HCT116 (cell line): Measurements from ENCODE around the gene GSAP. TPM values are rescaled to one million over a fixed set of nuclear protein-coding genes. Genes with fewer than 3 reads are reported as not detected.
A peak's percentile ranks its signal among the peaks of the same experiment; 100 is the strongest.

Experiments used
- ATAC-seq: fragments of 200-7000 bp; cut with Tn5 transposase; 2 replicates; pipeline ENCODE4 v1.9.1; 2020; ENCODE audit warnings: mild to moderate bottlenecking, moderate library complexity
- BruUV-seq: library from RNA; stranded (reverse); fragments of 400-500 nt; replicated peaks from 2 replicates; lab custom pipeline; 2021; lab: Mats Ljungman, UMichigan
- CTCF ChIA-PET: fragments of 300-600 bp; sonication (Branson Sonifier 250); formaldehyde crosslinking; loops from one replicate; lab custom pipeline; 2021; ENCODE audit warnings: antibody characterized with exemption; lab: Charles Lee
- POLR2A ChIA-PET: fragments of 300-600, 350-600 bp; sonication (Branson Sonifier 250); formaldehyde crosslinking; loops from one replicate; lab custom pipeline; 2021; ENCODE audit warnings: antibody characterized with exemption; lab: Charles Lee
- RAD21 ChIA-PET, 2 experiments: fragments of 300-600 bp; sonication (Branson Sonifier 250); formaldehyde crosslinking; loops; one replicate each; lab custom pipeline; 2023; ENCODE audit warnings: low total read pairs in 2 of 2; ENCODE audit not compliant: uncharacterized antibody in 2 of 2, unreplicated experiment in 2 of 2, low non-redundant PET in 1 of 2; lab: Charles Lee
- DNase-seq: peaks from one replicate; pipeline ENCODE4 v3.0.0-alpha.2; 2010; ENCODE audit warnings: low read depth, low spot score
- H2AFZ ChIP-seq: fragments of 200-600 bp; shearing (Covaris generic), sonication (generic); 2 replicates; pipeline ENCODE4 v1.6.1; 2017; ENCODE audit warnings: low read depth, mixed run types, mixed read lengths, antibody characterized with exemption, low read length; ENCODE audit not compliant: poor library complexity, severe bottlenecking
- H3K27ac ChIP-seq: 2 replicates; pipeline ENCODE4 v1.5.1; 2012; ENCODE audit warnings: low read depth, low read length
- H3K27me3 ChIP-seq: fragments of 200-600 bp; sonication (generic); 2 replicates; pipeline ENCODE4 v1.6.1; 2016; ENCODE audit warnings: mixed run types, low read length, mixed read lengths; ENCODE audit not compliant: insufficient read depth
- H3K36me3 ChIP-seq, 2 experiments: fragments of 200-500 bp in 1 of 2; fragments of 200-600 bp in 1 of 2; sonication (Bioruptor generic) in 1 of 2; sonication (generic) in 1 of 2; 2 replicates each; pipeline versions ENCODE4 v1.5.1 to v1.6.1; 2014 to 2016; ENCODE audit warnings: low read length in 2 of 2, inconsistent platforms in 1 of 2, mixed read lengths in 1 of 2, mixed run types in 1 of 2; ENCODE audit not compliant: insufficient read depth in 2 of 2, control insufficient read depth in 1 of 2
- H3K4me1 ChIP-seq, 2 experiments: fragments of 200-600 bp in 1 of 2; sonication (generic) in 1 of 2; 2 replicates each; pipeline versions ENCODE4 v1.5.1 to v1.6.1; 2012 to 2017; ENCODE audit warnings: low read length in 2 of 2, inconsistent platforms in 1 of 2, mild to moderate bottlenecking in 1 of 2, mixed read lengths in 1 of 2, mixed run types in 1 of 2, moderate library complexity in 1 of 2; ENCODE audit not compliant: insufficient read depth in 2 of 2, control insufficient read depth in 1 of 2
- H3K4me2 ChIP-seq: fragments of 200-600 bp; sonication (generic); 2 replicates; pipeline ENCODE4 v1.6.1; 2017; ENCODE audit warnings: mixed run types, low read length, mixed read lengths
- H3K4me3 ChIP-seq, 2 experiments: fragments of 200-600 bp in 1 of 2; sonication (generic) in 1 of 2; replicated peaks in 1 of 2; 2 replicates each; pipeline ENCODE4 v1.5.1; 2011 to 2016; ENCODE audit warnings: low read length in 2 of 2, control low read depth in 1 of 2, low read depth in 1 of 2, mild to moderate bottlenecking in 1 of 2, mixed read lengths in 1 of 2, mixed run types in 1 of 2
- H3K79me2 ChIP-seq: fragments of 200-600 bp; sonication (generic); 2 replicates; pipeline ENCODE4 v1.6.1; 2017; ENCODE audit warnings: mild to moderate bottlenecking, mixed run types, low read length, moderate library complexity, mixed read lengths; ENCODE audit not compliant: insufficient read depth
- H3K9ac ChIP-seq: fragments of 200-600 bp; sonication (generic); 2 replicates; pipeline ENCODE4 v1.6.1; 2016; ENCODE audit warnings: low read length, mixed read lengths
- H3K9me2 ChIP-seq: fragments of 200-600 bp; sonication (generic), shearing (Covaris generic); 2 replicates; pipeline ENCODE4 v1.6.1; 2017; ENCODE audit warnings: mixed run types, mild to moderate bottlenecking, moderate library complexity; ENCODE audit not compliant: insufficient read depth
- H3K9me3 ChIP-seq, 2 experiments: fragments of 200-500 bp in 1 of 2; fragments of 200-600 bp in 1 of 2; sonication (Bioruptor generic) in 1 of 2; sonication (generic) in 1 of 2; 2 replicates each; pipeline ENCODE4 v1.6.1; 2014 to 2017; ENCODE audit warnings: low read length in 2 of 2, mixed read lengths in 2 of 2, inconsistent platforms in 1 of 2, low read depth in 1 of 2, mild to moderate bottlenecking in 1 of 2, mixed run types in 1 of 2, moderate library complexity in 1 of 2; ENCODE audit not compliant: control insufficient read depth in 1 of 2, insufficient read depth in 1 of 2
- H4K20me1 ChIP-seq: fragments of 200-600 bp; sonication (generic), shearing (Covaris generic); 2 replicates; pipeline ENCODE4 v1.6.1; 2017; ENCODE audit warnings: mixed run types, mild to moderate bottlenecking, moderate library complexity; ENCODE audit not compliant: insufficient read depth
- CTCF ChIP-seq, 3 experiments: fragments of 200-600 bp in 1 of 3; sonication (generic) in 1 of 3; IDR thresholded peaks in 2 of 3; conservative IDR thresholded peaks in 1 of 3; 2 replicates each; pipeline ENCODE4 v1.5.1; 2012 to 2017; ENCODE audit warnings: low read depth in 2 of 3, low read length in 2 of 3, antibody characterized with exemption in 1 of 3, borderline replicate concordance in 1 of 3, control low read depth in 1 of 3, mild to moderate bottlenecking in 1 of 3, mixed read lengths in 1 of 3, mixed run types in 1 of 3, moderate library complexity in 1 of 3; ENCODE audit not compliant: insufficient read depth in 1 of 3
- ELF1 ChIP-seq: IDR thresholded peaks from 2 replicates; pipeline ENCODE4 v1.6.1; 2012; ENCODE audit warnings: low read depth, borderline replicate concordance
- EZH2phosphoT487 ChIP-seq: fragments of 200-600 bp; IDR thresholded peaks from 2 replicates; pipeline ENCODE4 v1.6.1; 2018; ENCODE audit warnings: antibody characterized with exemption, borderline replicate concordance
- SIN3A ChIP-seq: IDR thresholded peaks from 2 replicates; pipeline ENCODE4 v1.6.1; 2012; ENCODE audit warnings: low read depth
- YY1 ChIP-seq: IDR thresholded peaks from 2 replicates; pipeline ENCODE4 v1.6.1; 2011; ENCODE audit warnings: low read length, low read depth, moderate library complexity, mild to moderate bottlenecking; ENCODE audit not compliant: insufficient replicate concordance; ENCODE audit errors: extremely low read depth
- ZFX ChIP-seq: fragments of 450-650 bp; IDR thresholded peaks from 2 replicates; pipeline ENCODE4 v1.6.1; 2017
- intact Hi-C: fragments of 100-400 bp; cut with micrococcal nuclease; formaldehyde crosslinking; loops from 2 replicates; pipeline ENCODE4 v1.10.0; 2022
- total RNA-seq: library from RNA; stranded (reverse); gene quantifications from one replicate; pipeline ENCODE4 v1.2.1, GENCODE V29; 2021; ENCODE audit not compliant: unreplicated experiment
- TF ChIP-seq, protein P1 (sequence below): IDR thresholded peaks from 2 replicates; pipeline ENCODE4 v1.6.1; 2012; ENCODE audit warnings: low read depth
- TF ChIP-seq, protein P2 (sequence below): IDR thresholded peaks from 2 replicates; pipeline ENCODE4 v1.6.1; 2012

GSAP gene
- total RNA-seq, 1 experiment from 2014 or later, result not detected

- no peak for DNase-seq
- RAD21 ChIA-PET, result no interaction called here
- no peaks in the 10 kb centered on the region for H3K27me3 ChIP-seq
- H3K27ac ChIP-seq, result no peak overlapping the region
- CTCF ChIA-PET, result no interaction called here
- no peaks in the 10 kb centered on the region for H3K36me3 ChIP-seq
- no peaks in the 10 kb centered on the region for H3K9me3 ChIP-seq
- ATAC-seq, result no peak
- H3K9me2 ChIP-seq, result no peaks in the 10 kb centered on the region
- no peaks in the 10 kb centered on the region for H3K79me2 ChIP-seq
- no peak overlapping the region for H3K9ac ChIP-seq
- intact Hi-C loops, result loop anchor here (5.0 kb wide), 1 partner anchor 319 kb away; no protein-coding TSS in a partner anchor
- POLR2A ChIA-PET, result no interaction called here
- no TSS peak for BruUV-seq
- no peak overlapping the region for H3K4me3 ChIP-seq
- H3K4me1 ChIP-seq, result no peaks in the 10 kb centered on the region
- H3K4me2 ChIP-seq, result no peak overlapping the region
- no peaks in the 10 kb centered on the region for H4K20me1 ChIP-seq
- H2AFZ ChIP-seq, result peak overlapping the region; percentile 3
- TF ChIP-seq, protein P1, sequence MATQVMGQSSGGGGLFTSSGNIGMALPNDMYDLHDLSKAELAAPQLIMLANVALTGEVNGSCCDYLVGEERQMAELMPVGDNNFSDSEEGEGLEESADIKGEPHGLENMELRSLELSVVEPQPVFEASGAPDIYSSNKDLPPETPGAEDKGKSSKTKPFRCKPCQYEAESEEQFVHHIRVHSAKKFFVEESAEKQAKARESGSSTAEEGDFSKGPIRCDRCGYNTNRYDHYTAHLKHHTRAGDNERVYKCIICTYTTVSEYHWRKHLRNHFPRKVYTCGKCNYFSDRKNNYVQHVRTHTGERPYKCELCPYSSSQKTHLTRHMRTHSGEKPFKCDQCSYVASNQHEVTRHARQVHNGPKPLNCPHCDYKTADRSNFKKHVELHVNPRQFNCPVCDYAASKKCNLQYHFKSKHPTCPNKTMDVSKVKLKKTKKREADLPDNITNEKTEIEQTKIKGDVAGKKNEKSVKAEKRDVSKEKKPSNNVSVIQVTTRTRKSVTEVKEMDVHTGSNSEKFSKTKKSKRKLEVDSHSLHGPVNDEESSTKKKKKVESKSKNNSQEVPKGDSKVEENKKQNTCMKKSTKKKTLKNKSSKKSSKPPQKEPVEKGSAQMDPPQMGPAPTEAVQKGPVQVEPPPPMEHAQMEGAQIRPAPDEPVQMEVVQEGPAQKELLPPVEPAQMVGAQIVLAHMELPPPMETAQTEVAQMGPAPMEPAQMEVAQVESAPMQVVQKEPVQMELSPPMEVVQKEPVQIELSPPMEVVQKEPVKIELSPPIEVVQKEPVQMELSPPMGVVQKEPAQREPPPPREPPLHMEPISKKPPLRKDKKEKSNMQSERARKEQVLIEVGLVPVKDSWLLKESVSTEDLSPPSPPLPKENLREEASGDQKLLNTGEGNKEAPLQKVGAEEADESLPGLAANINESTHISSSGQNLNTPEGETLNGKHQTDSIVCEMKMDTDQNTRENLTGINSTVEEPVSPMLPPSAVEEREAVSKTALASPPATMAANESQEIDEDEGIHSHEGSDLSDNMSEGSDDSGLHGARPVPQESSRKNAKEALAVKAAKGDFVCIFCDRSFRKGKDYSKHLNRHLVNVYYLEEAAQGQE, result no peak
- no peak for TF ChIP-seq ELF1
- TF ChIP-seq, protein P2, sequence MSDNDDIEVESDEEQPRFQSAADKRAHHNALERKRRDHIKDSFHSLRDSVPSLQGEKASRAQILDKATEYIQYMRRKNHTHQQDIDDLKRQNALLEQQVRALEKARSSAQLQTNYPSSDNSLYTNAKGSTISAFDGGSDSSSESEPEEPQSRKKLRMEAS, result no peak
These were observed 22.0 kb upstream of the GSAP start for GRCh38 chr7:77438131-77438530.

DNA sequence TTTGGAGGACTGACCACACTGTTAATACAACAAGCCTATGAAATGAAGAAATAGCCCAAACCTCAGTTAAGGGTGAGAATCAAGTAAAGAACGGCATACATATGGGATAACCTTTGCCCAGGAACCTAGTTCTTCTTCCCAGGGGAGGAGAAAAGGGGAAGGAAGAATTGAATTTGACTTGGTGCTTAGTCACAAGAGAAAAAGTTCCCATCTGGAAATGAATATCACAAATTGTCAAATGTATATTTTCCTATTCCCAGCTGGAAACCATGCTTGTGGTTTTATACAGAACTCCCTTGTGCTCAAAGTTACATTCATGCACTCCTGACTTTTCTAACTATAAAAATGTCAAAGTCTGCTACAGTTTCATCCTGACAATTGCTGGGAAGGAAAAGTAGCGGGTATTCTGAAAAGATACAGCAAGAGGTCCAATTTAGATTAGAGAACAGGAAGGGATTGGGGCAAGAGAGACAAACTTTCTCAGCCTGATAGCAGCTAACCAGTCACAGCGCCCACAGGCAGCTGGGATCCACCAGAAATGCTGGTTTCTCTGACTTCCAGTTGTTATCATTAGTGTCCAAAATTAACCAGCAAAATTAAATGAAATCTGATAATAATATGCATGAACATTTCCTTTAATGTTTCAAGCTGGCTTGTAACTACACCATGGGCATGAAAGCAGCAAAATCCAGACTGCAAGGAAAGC is 18.6 kb upstream of the GSAP start:
- ATAC-seq (no peak), DNase-seq (no peak)
- BruUV-seq, result no TSS peak
- Histone ChIP-seq H3K27me3 (no peaks in the 10 kb centered on the region), H4K20me1 (no peaks in the 10 kb centered on the region), H3K4me3 (no peak overlapping the region), H3K4me1 (no peaks in the 10 kb centered on the region), H3K9ac (no peak overlapping the region), H3K9me2 (no peaks in the 10 kb centered on the region), H2AFZ (no peak overlapping the region), H3K36me3 (no peaks in the 10 kb centered on the region), H3K9me3 (no peaks in the 10 kb centered on the region), H3K79me2 (no peaks in the 10 kb centered on the region), H3K27ac (no peak overlapping the region), H3K4me2 (no peak overlapping the region)
- TF ChIP-seq SIN3A (no peak), EZH2phosphoT487 (no peak), YY1 (no peak), ZFX (no peak), CTCF (IDR thresholded peaks at IDR 0.05 in 2 of 3, conservative IDR thresholded peaks at IDR 0.05 in 1 of 3; ENCODE audit: borderline replicate concordance in 1 of 3, insufficient read depth in 1 of 3, low read depth in 2 of 3, low read length in 2 of 3) (no peak)
- CTCF ChIA-PET, result no interaction called here
- intact Hi-C loops, result loop anchor here (5.0 kb wide), 1 partner anchor 323 kb away; no protein-coding TSS in a partner anchor
- RAD21 ChIA-PET, result no interaction called here
- POLR2A ChIA-PET, result no interaction called here
